ENCODE results near the gene ACCS. TPM values are rescaled to one million over a fixed set of nuclear protein-coding genes. Genes with fewer than 3 reads are reported as not detected.

The ACCS gene
- total RNA-seq, 1 donor from 2014 or later: 21.3 TPM

GRCh38 chr11:44071157-44071556, 5.1 kb downstream of the ACCS start:
- Histone ChIP-seq H3K9me3 (ENCODE audit: insufficient read depth, low read depth, low read length) (no peaks in the 10 kb centered on the region), H3K36me3 (ENCODE audit: insufficient read depth, low read length) (no peaks in the 10 kb centered on the region), H3K4me1 (ENCODE audit: insufficient read depth, low read length) (no peaks in the 10 kb centered on the region), H3K79me2 (ENCODE audit: insufficient read depth, low read length) (no peaks in the 10 kb centered on the region), H3K4me2 (ENCODE audit: low read length) (no peak overlapping the region), H3K27me3 (ENCODE audit: insufficient read depth, low read length) (no peaks in the 10 kb centered on the region), H2AFZ (ENCODE audit: low read depth, low read length) (no peak overlapping the region), H3K4me3 (ENCODE audit: insufficient read depth, low read depth, low read length) (no peak overlapping the region), H3K27ac (ENCODE audit: low read depth, low read length) (no peak overlapping the region), H3K9ac (ENCODE audit: low read length) (no peak overlapping the region), H4K20me1 (ENCODE audit: insufficient read depth, low read length) (no peaks in the 10 kb centered on the region)
- TF ChIP-seq CTCF (IDR thresholded peaks at IDR 0.05; ENCODE audit: insufficient read depth, low read depth, low read length) (no peak), EZH2 (IDR thresholded peaks at IDR 0.05; ENCODE audit: insufficient read depth, low read length) (no peak)
- Mint-ChIP-seq H3K36me3 (ENCODE audit: low read depth, unreplicated experiment) (peaks cover 28% of the 10 kb centered on the region), H3K9me3 (ENCODE audit: unreplicated experiment) (peaks cover 2% of the 10 kb centered on the region), H3K4me3 (ENCODE audit: unreplicated experiment) (no peak overlapping the region), H3K4me1 (ENCODE audit: low read depth, unreplicated experiment) (peaks cover 9% of the 10 kb centered on the region), H3K27me3 (ENCODE audit: low read depth, unreplicated experiment) (no peaks in the 10 kb centered on the region), H3K27ac (ENCODE audit: unreplicated experiment) (no peak overlapping the region)
- DNase-seq (ENCODE audit: low read depth): no peak
- no peak for FAIRE-seq

DNA sequence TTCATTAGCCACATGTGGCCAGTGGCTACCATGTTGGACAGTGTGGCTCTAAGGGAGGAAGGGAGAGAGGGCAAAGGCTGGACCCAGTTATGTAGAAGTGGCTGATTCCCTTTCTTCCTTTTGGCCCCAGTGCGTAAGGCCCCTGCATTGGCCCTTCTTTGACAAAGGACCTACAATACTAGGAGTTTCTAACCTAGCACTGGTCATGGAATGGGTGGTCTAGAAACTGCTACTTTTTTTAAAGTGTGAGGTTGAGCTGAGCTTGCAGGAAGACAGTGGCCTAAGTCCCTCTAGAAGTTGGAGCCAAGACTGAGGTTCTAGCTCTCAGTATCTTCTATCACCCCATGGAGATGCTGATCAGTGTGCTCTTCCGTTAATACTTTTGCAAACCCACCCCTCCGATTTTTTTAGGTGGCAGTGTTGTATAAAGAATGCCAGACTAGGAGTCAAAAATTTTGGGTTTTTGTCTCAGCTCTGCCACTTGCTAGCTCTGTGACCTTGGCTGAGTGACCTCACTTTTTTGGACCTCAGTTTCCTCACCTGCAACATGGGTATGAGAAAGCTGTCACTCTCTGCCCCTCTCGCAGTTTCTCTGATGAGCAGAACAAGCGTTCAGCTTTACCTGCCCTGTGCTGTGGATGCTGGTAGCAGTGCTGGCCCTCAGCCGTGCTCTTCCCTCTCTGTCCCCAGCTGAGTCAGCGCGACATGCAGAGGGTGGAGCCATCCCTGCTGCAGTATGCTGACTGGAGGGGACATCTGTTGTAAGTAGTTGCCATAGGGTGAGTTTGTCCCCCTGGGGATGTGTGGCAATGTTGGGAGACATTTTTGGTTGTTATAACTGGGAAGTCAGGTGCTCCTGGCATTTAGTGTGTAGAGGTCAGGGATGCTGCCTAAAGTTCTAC, 6.9 kb downstream of the ACCS start:
- H3K4me3 ChIP-seq (ENCODE audit: insufficient read depth, low read depth, low read length): no peak overlapping the region
- H2AFZ ChIP-seq (ENCODE audit: low read depth, low read length): no peak overlapping the region
- DNase-seq (ENCODE audit: low read depth): no peak
- Mint-ChIP-seq H3K4me3 (ENCODE audit: unreplicated experiment) (no peak overlapping the region), H3K36me3 (ENCODE audit: low read depth, unreplicated experiment) (peaks cover 38% of the 10 kb centered on the region), H3K4me1 (ENCODE audit: low read depth, unreplicated experiment) (no peaks in the 10 kb centered on the region), H3K9me3 (ENCODE audit: unreplicated experiment) (peaks cover 2% of the 10 kb centered on the region), H3K27ac (ENCODE audit: unreplicated experiment) (no peak overlapping the region), H3K27me3 (ENCODE audit: low read depth, unreplicated experiment) (no peaks in the 10 kb centered on the region)
- no peak for TF ChIP-seq CTCF (IDR thresholded peaks at IDR 0.05; ENCODE audit: insufficient read depth, low read depth, low read length)
- no peak for TF ChIP-seq EZH2 (IDR thresholded peaks at IDR 0.05; ENCODE audit: insufficient read depth, low read length)
- H3K79me2 ChIP-seq (ENCODE audit: insufficient read depth, low read length): no peaks in the 10 kb centered on the region
- H4K20me1 ChIP-seq (ENCODE audit: insufficient read depth, low read length): no peaks in the 10 kb centered on the region
- H3K9ac ChIP-seq (ENCODE audit: low read length): no peak overlapping the region
- no peaks in the 10 kb centered on the region for H3K36me3 ChIP-seq (ENCODE audit: insufficient read depth, low read length)
- no peak overlapping the region for H3K27ac ChIP-seq (ENCODE audit: low read depth, low read length)
- H3K4me2 ChIP-seq (ENCODE audit: low read length): no peak overlapping the region
- no peaks in the 10 kb centered on the region for H3K27me3 ChIP-seq (ENCODE audit: insufficient read depth, low read length)
- FAIRE-seq: no peak
- no peaks in the 10 kb centered on the region for H3K9me3 ChIP-seq (ENCODE audit: insufficient read depth, low read depth, low read length)
- H3K4me1 ChIP-seq (ENCODE audit: insufficient read depth, low read length): no peaks in the 10 kb centered on the region

GRCh38 chr11:44078794-44079193, 12.7 kb downstream of the ACCS start:
- Mint-ChIP-seq H3K9me3 (ENCODE audit: unreplicated experiment) (no peaks in the 10 kb centered on the region), H3K4me3 (ENCODE audit: unreplicated experiment) (no peak overlapping the region), H3K27ac (ENCODE audit: unreplicated experiment) (no peak overlapping the region), H3K36me3 (ENCODE audit: low read depth, unreplicated experiment) (peaks cover 35% of the 10 kb centered on the region), H3K27me3 (ENCODE audit: low read depth, unreplicated experiment) (peaks cover 4% of the 10 kb centered on the region), H3K4me1 (ENCODE audit: low read depth, unreplicated experiment) (no peaks in the 10 kb centered on the region)
- no peak overlapping the region for H2AFZ ChIP-seq (ENCODE audit: low read depth, low read length)
- FAIRE-seq (no peak), DNase-seq (ENCODE audit: low read depth) (no peak)
- H3K79me2 ChIP-seq (ENCODE audit: insufficient read depth, low read length): no peaks in the 10 kb centered on the region
- no peaks in the 10 kb centered on the region for H4K20me1 ChIP-seq (ENCODE audit: insufficient read depth, low read length)
- H3K9me3 ChIP-seq (ENCODE audit: insufficient read depth, low read depth, low read length): no peaks in the 10 kb centered on the region
- H3K27ac ChIP-seq (ENCODE audit: low read depth, low read length): no peak overlapping the region
- H3K36me3 ChIP-seq (ENCODE audit: insufficient read depth, low read length): no peaks in the 10 kb centered on the region
- TF ChIP-seq EZH2 (IDR thresholded peaks at IDR 0.05; ENCODE audit: insufficient read depth, low read length) (no peak), CTCF (IDR thresholded peaks at IDR 0.05; ENCODE audit: insufficient read depth, low read depth, low read length) (no peak)
- H3K4me3 ChIP-seq (ENCODE audit: insufficient read depth, low read depth, low read length): no peak overlapping the region
- H3K9ac ChIP-seq (ENCODE audit: low read length): no peak overlapping the region
- no peaks in the 10 kb centered on the region for H3K27me3 ChIP-seq (ENCODE audit: insufficient read depth, low read length)
- no peaks in the 10 kb centered on the region for H3K4me1 ChIP-seq (ENCODE audit: insufficient read depth, low read length)
- H3K4me2 ChIP-seq (ENCODE audit: low read length): no peak overlapping the region
